H1 (cell line): Measurements from ENCODE around the gene PCDHB6. TPM values are rescaled to one million over a fixed set of nuclear protein-coding genes. Genes with fewer than 3 reads are reported as not detected.

Source experiments
- CTCF ChIA-PET: fragments of 300-600 bp; sonication (Branson Sonifier 250); formaldehyde crosslinking; loops from one replicate; lab custom pipeline; 2021; ENCODE audit not compliant: partially characterized antibody; lab: Charles Lee
- POLR2A ChIA-PET: fragments of 300-600 bp; sonication (Branson Sonifier 250); formaldehyde crosslinking; loops from one replicate; lab custom pipeline; 2021; ENCODE audit warnings: inconsistent platforms; ENCODE audit not compliant: partially characterized antibody; lab: Charles Lee
- DNase-seq, 2 experiments: peaks; one replicate each; pipeline versions ENCODE4 v3.0.0 to v3.0.0-alpha.2; 2010 to 2022; ENCODE audit warnings: low spot score in 2 of 2, low read depth in 1 of 2, mixed read lengths in 1 of 2
- FAIRE-seq: peaks from 2 replicates; lab custom pipeline; 2011; peaks lifted over from hg19 to GRCh38; lab: Jason Lieb, UNC
- H2AFZ ChIP-seq: 2 replicates; pipeline ENCODE4 v1.8.1; 2012; ENCODE audit warnings: low read length, inconsistent platforms
- H2AK5ac ChIP-seq: 2 replicates; pipeline ENCODE4 v1.6.1; 2013; ENCODE audit warnings: low read depth, low read length
- H2BK120ac ChIP-seq: replicated peaks from 2 replicates; pipeline ENCODE3; 2013; ENCODE audit warnings: low read depth, low read length, inconsistent platforms
- H2BK12ac ChIP-seq: 2 replicates; pipeline ENCODE4 v1.6.1; 2013; ENCODE audit warnings: low read depth, low read length
- H2BK15ac ChIP-seq: 2 replicates; pipeline ENCODE4 v1.6.1; 2013; ENCODE audit warnings: low read length
- H2BK20ac ChIP-seq: 2 replicates; pipeline ENCODE4 v1.6.1; 2013; ENCODE audit warnings: low read length
- H2BK5ac ChIP-seq: 2 replicates; pipeline ENCODE4 v1.6.1; 2013; ENCODE audit warnings: low read depth, low read length
- H3K14ac ChIP-seq: 2 replicates; pipeline ENCODE4 v1.6.1; 2013; ENCODE audit warnings: inconsistent platforms; ENCODE audit not compliant: insufficient read length
- H3K18ac ChIP-seq: 2 replicates; pipeline ENCODE4 v1.6.1; 2013; ENCODE audit warnings: low read length; ENCODE audit errors: extremely low read depth
- H3K23ac ChIP-seq: 2 replicates; pipeline ENCODE4 v1.6.1; 2013; ENCODE audit warnings: inconsistent platforms; ENCODE audit not compliant: insufficient read length
- H3K23me2 ChIP-seq: 2 replicates; pipeline ENCODE4 v1.6.1; 2013; ENCODE audit warnings: low read depth, low read length
- H3K27ac ChIP-seq: 2 replicates; pipeline ENCODE4 v1.6.1; 2011; ENCODE audit warnings: low read depth, low read length, inconsistent platforms
- H3K27me3 ChIP-seq, 4 experiments: replicated peaks in 1 of 4; 1 replicate in 1 of 4; 2 replicates in 3 of 4; pipeline versions ENCODE4 v1.6.1 to v1.8.1; 2011 to 2013; ENCODE audit warnings: low read length in 3 of 4, mild to moderate bottlenecking in 3 of 4, inconsistent platforms in 2 of 4, mixed read lengths in 2 of 4, moderate library complexity in 1 of 4; ENCODE audit not compliant: control insufficient read depth in 3 of 4, insufficient read depth in 3 of 4; ENCODE audit errors: extremely low read depth in 1 of 4
- H3K36me3 ChIP-seq, 4 experiments: 2 replicates each; pipeline versions ENCODE4 v1.6.1 to v1.8.1; 2011 to 2013; ENCODE audit warnings: mild to moderate bottlenecking in 4 of 4, low read length in 3 of 4, moderate library complexity in 2 of 4, control low read depth in 1 of 4, inconsistent platforms in 1 of 4; ENCODE audit not compliant: insufficient read depth in 4 of 4, control insufficient read depth in 2 of 4
- H3K4ac ChIP-seq: replicated peaks from 2 replicates; pipeline ENCODE3; 2013; ENCODE audit warnings: low read length, low read depth, mixed read lengths, inconsistent platforms; ENCODE audit not compliant: insufficient read length
- H3K4me1 ChIP-seq, 4 experiments: replicated peaks in 1 of 4; 1 replicate in 1 of 4; 2 replicates in 3 of 4; pipeline versions ENCODE4 v1.6.1 to v1.8.1; 2011 to 2013; ENCODE audit warnings: low read length in 3 of 4, inconsistent platforms in 2 of 4, mixed read lengths in 1 of 4; ENCODE audit not compliant: insufficient read depth in 4 of 4, control insufficient read depth in 3 of 4
- H3K4me2 ChIP-seq, 2 experiments: 2 replicates each; pipeline versions ENCODE4 v1.6.1 to v1.8.1; 2011 to 2013; ENCODE audit warnings: low read depth in 2 of 2, low read length in 2 of 2, control low read depth in 1 of 2, inconsistent platforms in 1 of 2, mild to moderate bottlenecking in 1 of 2; ENCODE audit not compliant: insufficient read depth in 1 of 2
- H3K4me3 ChIP-seq, 4 experiments: fragments of 200-600, 300-600 bp in 1 of 4; sonication (generic), shearing (Covaris generic), sonication (Bioruptor Twin) in 1 of 4; 2 replicates each; pipeline versions ENCODE4 v1.5.1 to v1.8.1; 2011 to 2016; ENCODE audit warnings: low read length in 4 of 4, low read depth in 3 of 4, control low read depth in 2 of 4, inconsistent platforms in 2 of 4, mild to moderate bottlenecking in 2 of 4, mixed read lengths in 1 of 4, moderate library complexity in 1 of 4; ENCODE audit not compliant: insufficient read depth in 2 of 4; ENCODE audit errors: extremely low read depth in 1 of 4
- H3K56ac ChIP-seq: replicated peaks from 2 replicates; pipeline ENCODE3; 2013; ENCODE audit warnings: low read depth, mild to moderate bottlenecking, mixed read lengths, low read length, inconsistent platforms; ENCODE audit not compliant: insufficient read length
- H3K79me1 ChIP-seq: 2 replicates; pipeline ENCODE4 v1.6.1; 2013; ENCODE audit warnings: low read depth, low read length, control low read depth
- H3K79me2 ChIP-seq, 2 experiments: 2 replicates each; pipeline versions ENCODE4 v1.6.1 to v1.8.1; 2012 to 2013; ENCODE audit warnings: low read length in 2 of 2, mild to moderate bottlenecking in 2 of 2, inconsistent platforms in 1 of 2; ENCODE audit not compliant: insufficient read depth in 2 of 2, control insufficient read depth in 1 of 2
- H3K9ac ChIP-seq, 4 experiments: replicated peaks in 1 of 4; 1 replicate in 1 of 4; 2 replicates in 3 of 4; pipeline versions ENCODE4 v1.6.1 to v1.8.1; 2011 to 2013; ENCODE audit warnings: low read depth in 3 of 4, low read length in 3 of 4, control low read depth in 2 of 4, mild to moderate bottlenecking in 2 of 4, moderate library complexity in 2 of 4, inconsistent platforms in 1 of 4; ENCODE audit errors: extremely low read depth in 1 of 4
- H3K9me3 ChIP-seq, 2 experiments: 2 replicates each; pipeline versions ENCODE4 v1.6.1 to v1.8.1; 2012 to 2013; ENCODE audit warnings: mild to moderate bottlenecking in 2 of 2, moderate library complexity in 2 of 2, control low read depth in 1 of 2, inconsistent platforms in 1 of 2, low read depth in 1 of 2, low read length in 1 of 2, mixed read lengths in 1 of 2; ENCODE audit not compliant: insufficient read depth in 2 of 2
- H4K20me1 ChIP-seq, 2 experiments: replicated peaks in 1 of 2; 2 replicates each; pipeline versions ENCODE3 to v1.8.1; 2011 to 2013; ENCODE audit warnings: inconsistent platforms in 2 of 2, low read length in 2 of 2, mild to moderate bottlenecking in 1 of 2; ENCODE audit not compliant: insufficient read depth in 2 of 2, control insufficient read depth in 1 of 2
- H4K5ac ChIP-seq: 2 replicates; pipeline ENCODE4 v1.6.1; 2013; ENCODE audit warnings: low read length, low read depth, mixed read lengths, inconsistent platforms; ENCODE audit not compliant: insufficient read length
- H4K8ac ChIP-seq: 2 replicates; pipeline ENCODE4 v1.8.0; 2013; ENCODE audit warnings: mild to moderate bottlenecking, moderate library complexity, low read length, inconsistent platforms; ENCODE audit not compliant: insufficient read depth; ENCODE audit errors: extremely low read depth
- H4K91ac ChIP-seq: replicated peaks from 2 replicates; pipeline ENCODE3; 2013; ENCODE audit warnings: low read length, mixed read lengths, inconsistent platforms; ENCODE audit not compliant: insufficient read length
- EZH2 ChIP-seq: fragments of 200-600 bp; sonication (generic); IDR thresholded peaks from 2 replicates; pipeline ENCODE4 v1.7.1; 2012; ENCODE audit warnings: low read depth, mild to moderate bottlenecking, moderate library complexity, low read length, inconsistent platforms; ENCODE audit not compliant: severe bottlenecking
- WGBS, 2 experiments: shearing (Covaris generic) in 1 of 2; methylation state at CpG; one replicate each; pipeline versions ENCODE4 v1.1.6 to v1.1.7; 2013 to 2015; ENCODE audit warnings: low lambda C conversion rate in 2 of 2, mixed read lengths in 2 of 2, inconsistent platforms in 1 of 2, low coverage in 1 of 2, missing lambda C conversion rate in 1 of 2; ENCODE audit not compliant: insufficient replicate concordance in 2 of 2, insufficient coverage in 1 of 2, insufficient read length in 1 of 2; ENCODE audit errors: extremely low coverage in 1 of 2, missing lambda C conversion rate in 1 of 2; 5-methylcytosine and 5-hydroxymethylcytosine counted together
- polyA plus RNA-seq, 7 experiments: library from polyadenylated mRNA; depleted of rRNA in 3 of 7; stranded (reverse) in 5 of 7; unstranded in 2 of 7; fragments of >200 nt in 5 of 7; fragments of 200-250 nt in 2 of 7; gene quantifications; 1 replicate in 5 of 7; 2 replicates in 1 of 7; 4 replicates in 1 of 7; pipeline versions ENCODE4 v1.2.1 to v1.2.3, GENCODE V29; 2011 to 2013; ENCODE audit warnings: missing spikeins in 2 of 7, mixed read lengths in 2 of 7
- total RNA-seq: library from RNA; stranded (reverse); fragmentation: NEBNext Ultra II Directional; extraction: Animal tissue kit (Norgen Biotek cat#: 25700); gene quantifications from 2 replicates; pipeline ENCODE4 v1.2.1, GENCODE V29; 2021

PCDHB6 gene
- total and polyA plus RNA-seq, 2 of the 8 experiments (the other 6 are each of a cell fraction or from before 2014, with no cell fraction given), result 0.28 to 0.29 TPM

- POLR2A ChIA-PET, result interaction anchor here (1.8 kb wide), 1 partner anchor 11 kb away, joined by 8 read pairs; the partner anchor contains the start of gene PCDHB2
- no peaks in the 10 kb centered on the region; a peak in 2 of 4 replicates for H3K9me3 ChIP-seq
- no peaks in the 10 kb centered on the region for H3K79me1 ChIP-seq
- no peak overlapping the region for H2AK5ac ChIP-seq
- H2AFZ ChIP-seq, result no peak overlapping the region
- H2BK20ac ChIP-seq, result no peak overlapping the region
- H2BK120ac ChIP-seq, result no peak overlapping the region
- no peak for FAIRE-seq
- H2BK12ac ChIP-seq, result no peak overlapping the region
- H3K4me2 ChIP-seq, result no peak overlapping the region
- H4K5ac ChIP-seq, result no peak overlapping the region
- no peak overlapping the region for H3K23ac ChIP-seq
- H3K36me3 ChIP-seq, result peaks cover 0 to 15% (median 3%) of the 10 kb centered on the region in 4 experiments; a peak in 3 of 8 replicates
- no peak for TF ChIP-seq EZH2
- H4K91ac ChIP-seq, result no peak overlapping the region
- no peak overlapping the region for H3K56ac ChIP-seq
- no peaks in the 10 kb centered on the region for H4K20me1 ChIP-seq
- no peak overlapping the region for H2BK15ac ChIP-seq
- no peaks in the 10 kb centered on the region for H3K27me3 ChIP-seq
- CTCF ChIA-PET, result interaction anchor here (1.3 to 2.5 kb wide), 2 partner anchors 11 to 16 kb away, joined by 4 to 11 read pairs; partner anchors contain the start of genes PCDHB2 and PCDHB4
- H4K8ac ChIP-seq, result no peak overlapping the region
- H2BK5ac ChIP-seq, result no peak overlapping the region
- no peak for DNase-seq
- no peak overlapping the region for H3K4ac ChIP-seq
- H3K27ac ChIP-seq, result no peak overlapping the region
- H3K4me1 ChIP-seq, result no peaks in the 10 kb centered on the region; a peak in 2 of 7 replicates
- no peaks in the 10 kb centered on the region for H3K79me2 ChIP-seq
- no peak overlapping the region for H3K9ac ChIP-seq
- no peak overlapping the region for H3K18ac ChIP-seq
- H3K23me2 ChIP-seq, result no peaks in the 10 kb centered on the region
- WGBS, 2 experiments, result 87% methylated on average over 2 of the region's 2 CpGs; no CpG with 5 or more reads in 1 of the 2 experiments
- no peak overlapping the region for H3K4me3 ChIP-seq
- no peak overlapping the region for H3K14ac ChIP-seq
Observed at GRCh38 chr5:141105350-141105749, 44.5 kb upstream of the PCDHB6 start.
